Measurements from ENCODE around the gene OR1S2.
"Not testable (repeated sequence)": the region's sequence is repeated elsewhere in the genome, so short reads cannot be mapped to it uniquely, and the experiment has no call there.

Gene OR1S2, protein sequence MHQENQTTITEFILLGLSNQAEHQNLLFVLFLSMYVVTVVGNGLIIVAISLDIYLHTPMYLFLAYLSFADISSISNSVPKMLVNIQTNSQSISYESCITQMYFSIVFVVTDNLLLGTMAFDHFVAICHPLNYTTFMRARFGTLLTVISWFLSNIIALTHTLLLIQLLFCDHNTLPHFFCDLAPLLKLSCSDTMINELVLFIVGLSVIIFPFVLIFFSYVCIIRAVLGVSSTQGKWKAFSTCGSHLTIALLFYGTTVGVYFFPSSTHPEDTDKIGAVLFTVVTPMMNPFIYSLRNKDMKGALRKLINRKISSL

GRCh38 chr11:58204042-58204441 lies at the start of gene OR1S2:
Gene OR1S2, minus strand, starts transcription at chr11:58204142. Its CDS starts 0 bp downstream, at chr11:58204142.
- no peak for DNase-seq
- in situ Hi-C loops (cut with MboI; ENCODE audit: low pct_unique_long_range_greater_than_20kb, low sequenced_read_pairs): no loop called here

GRCh38 chr11:58243954-58244353 lies 40.0 kb upstream of the OR1S2 start:
- in situ Hi-C loops (cut with MboI; ENCODE audit: low pct_unique_long_range_greater_than_20kb, low sequenced_read_pairs): no loop called here
- DNase-seq: no peak

- in situ Hi-C loops (cut with MboI; ENCODE audit: low pct_unique_long_range_greater_than_20kb, low sequenced_read_pairs): no loop called here
- no peak for DNase-seq
Observed at GRCh38 chr11:58227956-58228615, 24.1 kb upstream of the OR1S2 start.

GRCh38 chr11:58222721-58223120 lies 18.8 kb upstream of the OR1S2 start:
- no peak for DNase-seq
- in situ Hi-C loops (cut with MboI; ENCODE audit: low pct_unique_long_range_greater_than_20kb, low sequenced_read_pairs): no loop called here

GRCh38 chr11:58216476-58216875 lies 12.5 kb upstream of the OR1S2 start:
- in situ Hi-C loops (cut with MboI; ENCODE audit: low pct_unique_long_range_greater_than_20kb, low sequenced_read_pairs): no loop called here
- no peak for DNase-seq

DNA sequence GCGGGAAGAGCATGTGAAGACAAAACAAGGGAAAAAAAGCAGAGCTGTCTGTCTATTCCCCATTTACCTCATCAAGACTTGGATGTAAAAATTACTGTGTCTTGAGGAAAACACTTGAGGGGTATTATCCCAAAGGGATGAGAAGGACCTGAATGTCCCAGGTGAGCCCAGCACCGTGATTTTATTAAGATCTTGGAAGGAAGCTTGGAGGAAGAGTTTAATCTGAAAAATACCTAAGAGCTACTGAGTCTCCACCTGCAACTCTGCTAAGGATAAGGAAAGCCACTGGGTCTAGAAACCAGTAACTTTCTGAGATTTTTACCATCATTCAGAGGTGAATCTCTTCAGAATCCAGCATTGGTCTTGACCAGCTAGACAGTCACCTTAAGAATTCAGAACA lies 8.5 kb upstream of the OR1S2 start, which contains the start of gene OR1S1:
Gene OR1S1, plus strand, starts transcription at position 301 of the 400 bp plus-strand sequence.
- in situ Hi-C loops (cut with MboI; ENCODE audit: low pct_unique_long_range_greater_than_20kb, low sequenced_read_pairs); DNase-seq: not testable (repeated sequence)

DNA sequence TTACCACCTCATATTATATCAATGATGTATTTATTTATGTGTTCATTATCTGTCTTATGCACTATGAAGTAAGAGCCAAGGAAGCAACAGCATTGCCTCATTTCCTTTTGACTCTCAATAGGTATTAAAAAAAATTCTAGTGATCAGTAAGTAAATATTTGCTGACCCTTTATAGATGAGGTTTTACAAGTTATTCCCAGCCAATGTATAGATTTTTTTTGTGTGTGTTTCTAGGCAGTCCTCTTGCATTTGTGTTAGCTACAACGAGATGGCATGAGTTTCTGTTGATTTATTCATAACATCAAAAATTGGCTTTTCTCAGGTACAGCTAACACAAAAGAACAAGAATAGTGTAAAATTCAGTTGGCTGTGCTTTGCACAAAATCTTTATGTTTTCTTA lies 4.7 kb downstream of the OR1S2 start:
- in situ Hi-C loops (cut with MboI; ENCODE audit: low pct_unique_long_range_greater_than_20kb, low sequenced_read_pairs): no loop called here
- no peak for DNase-seq

DNA sequence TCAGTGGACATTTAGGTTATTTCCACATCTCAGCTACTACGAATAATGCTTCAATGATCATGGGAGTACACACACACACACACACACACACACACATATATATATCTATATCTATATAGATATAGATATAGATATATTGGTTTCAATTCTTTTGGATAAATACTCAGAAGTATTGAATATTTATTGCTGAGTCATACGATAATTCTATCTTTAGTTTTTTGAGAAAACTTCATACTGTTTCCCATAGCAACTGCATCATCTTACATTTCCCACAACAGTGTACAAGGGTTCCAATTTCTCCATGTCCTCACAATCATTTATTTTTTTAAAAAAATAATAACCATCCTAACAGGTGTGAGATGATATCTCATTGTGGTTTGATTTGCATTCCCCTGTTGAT lies 8.0 kb downstream of the OR1S2 start:
- no peak for DNase-seq
- in situ Hi-C loops (cut with MboI; ENCODE audit: low pct_unique_long_range_greater_than_20kb, low sequenced_read_pairs): no loop called here

DNA sequence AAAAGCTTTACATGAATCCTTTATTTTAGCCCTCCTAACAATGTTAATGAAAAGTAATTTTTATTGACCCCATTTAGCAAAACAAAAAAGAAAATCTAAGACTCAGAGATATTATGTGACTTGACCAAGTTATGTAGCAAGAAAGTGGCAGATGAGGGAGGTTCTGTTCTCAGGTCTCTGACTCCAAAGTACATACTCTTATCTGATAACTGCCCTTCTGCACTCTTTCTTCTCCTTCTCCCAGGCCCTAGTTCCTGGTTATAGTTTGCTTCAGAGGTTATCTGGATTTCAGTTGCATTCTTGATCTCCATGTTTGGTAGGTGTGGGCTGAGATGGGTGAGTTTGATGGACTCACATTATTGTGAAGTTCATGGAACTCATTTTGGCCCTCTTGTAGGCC lies 10.6 kb downstream of the OR1S2 start:
- in situ Hi-C loops (cut with MboI; ENCODE audit: low pct_unique_long_range_greater_than_20kb, low sequenced_read_pairs): no loop called here
- DNase-seq: no peak

DNA sequence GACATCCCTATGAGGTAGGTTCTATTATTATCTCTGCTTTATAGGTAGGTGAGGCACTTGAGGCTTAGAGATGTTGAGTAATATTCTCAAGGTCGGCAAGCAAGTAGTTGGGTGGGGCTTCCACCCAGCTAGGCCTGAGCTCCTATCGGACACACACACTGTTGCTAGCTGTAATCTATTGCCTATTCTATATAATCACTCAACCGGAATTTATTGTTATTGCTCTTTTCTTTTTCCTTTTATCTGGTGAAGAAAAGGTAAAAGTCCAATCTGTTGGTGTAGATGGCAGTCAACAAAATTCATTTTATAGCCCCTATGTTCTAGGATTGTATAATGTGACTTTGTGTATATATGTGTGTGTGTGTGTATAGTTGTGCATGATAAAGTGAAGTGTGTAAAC lies 11.7 kb downstream of the OR1S2 start:
- in situ Hi-C loops (cut with MboI; ENCODE audit: low pct_unique_long_range_greater_than_20kb, low sequenced_read_pairs): no loop called here
- no peak for DNase-seq

DNA sequence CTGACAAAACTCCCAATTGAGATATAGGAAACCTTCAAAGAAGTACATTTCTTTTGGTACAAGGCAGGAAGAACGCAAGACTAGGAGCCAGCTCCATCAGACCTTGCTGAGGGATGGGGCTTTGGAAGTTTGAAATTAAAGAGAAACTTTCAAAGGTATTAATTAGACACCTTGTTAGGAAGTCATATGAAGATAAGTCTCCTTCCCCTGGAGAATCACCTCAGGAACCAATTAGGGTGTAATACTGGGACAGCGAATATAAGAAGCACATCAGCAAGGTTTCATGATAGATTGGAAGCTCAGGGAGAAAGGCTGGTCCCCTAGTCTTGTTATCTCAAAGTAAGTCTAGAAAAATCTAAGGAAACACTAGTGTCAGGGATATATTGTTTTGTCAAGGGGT lies 15.2 kb downstream of the OR1S2 start, which contains the start of gene OR9Q2:
Gene OR9Q2, plus strand, starts transcription at position 301 of the 400 bp plus-strand sequence. CDS start 1,421 bp downstream, outside the sequence.
- in situ Hi-C loops (cut with MboI; ENCODE audit: low pct_unique_long_range_greater_than_20kb, low sequenced_read_pairs): no loop called here
- DNase-seq: no peak

DNA sequence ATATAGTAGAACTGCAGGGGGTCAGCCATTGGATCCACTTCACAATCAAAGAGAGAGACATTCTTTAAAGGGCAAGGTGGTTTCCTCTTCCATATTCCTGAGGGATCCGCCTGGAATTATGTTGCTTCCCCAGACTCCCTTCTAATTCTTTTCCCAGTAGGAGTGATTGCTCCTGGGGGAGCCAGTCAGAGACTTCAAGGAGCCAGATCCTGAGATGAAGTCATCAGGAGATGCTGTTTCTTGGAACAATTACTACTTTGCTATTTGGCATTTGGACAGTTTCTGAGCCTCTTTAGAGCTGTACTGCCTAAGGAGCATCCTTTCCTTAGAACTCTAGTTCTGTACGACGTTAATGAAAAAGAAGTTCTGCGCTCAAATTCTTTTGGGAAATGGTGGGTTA lies 17.0 kb downstream of the OR1S2 start:
- in situ Hi-C loops (cut with MboI; ENCODE audit: low pct_unique_long_range_greater_than_20kb, low sequenced_read_pairs): no loop called here
- no peak for DNase-seq

- in situ Hi-C loops (cut with MboI; ENCODE audit: low pct_unique_long_range_greater_than_20kb, low sequenced_read_pairs): no loop called here
- DNase-seq: no peak
Observed at GRCh38 chr11:58179648-58180047, 24.3 kb downstream of the OR1S2 start.

DNA sequence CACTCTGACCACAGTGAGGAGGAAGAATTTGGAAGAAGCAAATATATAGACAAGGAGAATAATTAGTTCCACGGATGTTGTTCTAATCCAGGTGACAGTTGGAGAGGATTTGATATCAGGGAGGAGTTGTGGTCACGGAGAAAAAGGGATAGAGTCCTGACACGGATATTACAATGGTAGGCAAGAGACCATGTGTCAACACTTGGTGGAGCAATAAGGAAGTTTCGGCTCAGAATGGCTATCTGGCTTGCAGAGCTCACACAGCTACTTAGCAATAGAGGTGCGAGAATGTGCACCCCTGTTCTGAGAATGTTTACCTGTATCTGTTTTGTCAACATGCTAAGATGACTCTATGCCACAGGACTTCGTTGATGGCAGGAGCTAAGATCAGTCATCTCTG lies 25.5 kb downstream of the OR1S2 start:
- in situ Hi-C loops (cut with MboI; ENCODE audit: low pct_unique_long_range_greater_than_20kb, low sequenced_read_pairs): no loop called here
- DNase-seq: no peak

GRCh38 chr11:58177409-58178054 lies 26.4 kb downstream of the OR1S2 start:
- DNase-seq: no peak
- in situ Hi-C loops (cut with MboI; ENCODE audit: low pct_unique_long_range_greater_than_20kb, low sequenced_read_pairs): no loop called here

GRCh38 chr11:58165504-58166106 lies 38.3 kb downstream of the OR1S2 start:
- no peak for DNase-seq
- in situ Hi-C loops (cut with MboI; ENCODE audit: low pct_unique_long_range_greater_than_20kb, low sequenced_read_pairs): no loop called here

- no peak for DNase-seq
- in situ Hi-C loops (cut with MboI; ENCODE audit: low pct_unique_long_range_greater_than_20kb, low sequenced_read_pairs): no loop called here
Observed at GRCh38 chr11:58164990-58165389, 39.0 kb downstream of the OR1S2 start.

DNA sequence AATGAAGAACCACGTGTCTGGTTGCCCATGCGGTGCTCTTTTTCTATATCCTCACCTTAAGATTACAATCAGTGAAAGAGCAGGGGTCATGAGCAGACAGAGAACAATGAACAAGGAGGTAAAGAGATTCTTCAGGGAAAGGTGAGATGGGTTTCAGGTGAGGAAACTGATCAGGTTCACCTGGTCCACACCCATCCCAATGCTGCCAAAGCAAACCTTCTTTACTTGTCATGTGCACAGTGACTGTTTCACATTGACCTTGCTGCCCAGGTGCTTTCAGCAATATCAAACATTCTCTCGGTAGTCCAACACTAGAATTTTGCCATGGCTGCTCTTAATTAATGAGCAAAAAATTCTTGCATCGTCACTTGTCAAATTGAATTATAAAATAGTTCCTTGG lies 39.6 kb downstream of the OR1S2 start:
- DNase-seq: no peak
- in situ Hi-C loops (cut with MboI; ENCODE audit: low pct_unique_long_range_greater_than_20kb, low sequenced_read_pairs): no loop called here

Data from KBM-7 (cell line).